ENCODE measurements around the gene TENM3.

- TF ChIP-seq CTCF (IDR thresholded peaks at IDR 0.05; ENCODE audit: poor library complexity) (no peak), EZH2 (IDR thresholded peaks at IDR 0.05; ENCODE audit: borderline replicate concordance) (no peak)
Measured at GRCh38 chr4:182518421-182518820, 275.2 kb downstream of the TENM3 start.

Data from hepatocyte (in vitro differentiated cells).